HUES64 (cell line): ENCODE results near the gene HGS.
"Not testable (repeated sequence)": the region's sequence is repeated elsewhere in the genome, so short reads cannot be mapped to it uniquely, and the experiment has no call there.

ENCODE experiments used
- H3K27ac ChIP-seq: 2 replicates; pipeline ENCODE4 v1.7.0; 2013; ENCODE audit warnings: low read depth, low read length, inconsistent platforms
- H3K27me3 ChIP-seq: 2 replicates; pipeline ENCODE4 v1.6.1; 2013; ENCODE audit warnings: mild to moderate bottlenecking, low read length; ENCODE audit not compliant: insufficient read depth
- H3K36me3 ChIP-seq: 2 replicates; pipeline ENCODE4 v1.6.1; 2013; ENCODE audit warnings: mild to moderate bottlenecking, low read length; ENCODE audit not compliant: insufficient read depth
- H3K4me1 ChIP-seq: 2 replicates; pipeline ENCODE4 v1.6.1; 2013; ENCODE audit warnings: mild to moderate bottlenecking, low read length, moderate library complexity; ENCODE audit not compliant: insufficient read depth
- H3K4me3 ChIP-seq: 2 replicates; pipeline ENCODE4 v1.5.1; 2013; ENCODE audit warnings: mild to moderate bottlenecking, low read length, moderate library complexity
- H3K9ac ChIP-seq: 2 replicates; pipeline ENCODE4 v1.6.1; 2013; ENCODE audit warnings: mild to moderate bottlenecking, low read depth, low read length
- H3K9me3 ChIP-seq: 2 replicates; pipeline ENCODE4 v1.6.1; 2013; ENCODE audit warnings: low read depth, low read length; ENCODE audit not compliant: insufficient read depth
- WGBS: fragments of 150-250, 120-280 bp; methylation state at CpG from one replicate; pipeline ENCODE4 v1.1.7; 2013; ENCODE audit warnings: missing lambda C conversion rate; 5-methylcytosine and 5-hydroxymethylcytosine counted together

Gene HGS

GRCh38 chr17:81726004-81726403 is 42.2 kb downstream of the HGS start:
- no peak overlapping the region for H3K9ac ChIP-seq
- H3K36me3 ChIP-seq, result no peaks in the 10 kb centered on the region
- H3K4me1 ChIP-seq, result peaks cover 7% of the 10 kb centered on the region; the same call in 1 of the 2 replicates
- WGBS, result 91% methylated on average over 9 of the region's 9 CpGs
- H3K27ac ChIP-seq, result no peak overlapping the region
- H3K27me3 ChIP-seq, result no peaks in the 10 kb centered on the region
- H3K9me3 ChIP-seq, result no peaks in the 10 kb centered on the region
- no peak overlapping the region for H3K4me3 ChIP-seq

GRCh38 chr17:81727324-81728031 is 43.7 kb downstream of the HGS start:
- WGBS, result 93% methylated on average over 23 of the region's 23 CpGs
- Histone ChIP-seq H3K4me3 (no peak overlapping the region), H3K36me3 (no peaks in the 10 kb centered on the region), H3K27me3 (no peaks in the 10 kb centered on the region), H3K9ac (no peak overlapping the region), H3K27ac (no peak overlapping the region), H3K9me3 (no peaks in the 10 kb centered on the region), H3K4me1 (peaks cover 4% of the 10 kb centered on the region; the same call in 1 of the 2 replicates)

GRCh38 chr17:81733507-81734404 is 49.9 kb downstream of the HGS start:
- no peak overlapping the region for H3K4me3 ChIP-seq
- no peak overlapping the region for H3K9ac ChIP-seq
- H3K27ac ChIP-seq, result no peak overlapping the region
- 55% methylated on average over 32 of the region's 32 CpGs for WGBS
- H3K4me1 ChIP-seq, result no peaks in the 10 kb centered on the region
- H3K27me3 ChIP-seq, result no peaks in the 10 kb centered on the region
- H3K9me3 ChIP-seq, result no peaks in the 10 kb centered on the region
- H3K36me3 ChIP-seq, result no peaks in the 10 kb centered on the region

- Histone ChIP-seq H3K27ac (no peak overlapping the region), H3K9me3 (no peaks in the 10 kb centered on the region), H3K4me3 (no peak overlapping the region), H3K9ac (no peak overlapping the region), H3K36me3 (no peaks in the 10 kb centered on the region), H3K27me3 (no peaks in the 10 kb centered on the region), H3K4me1 (no peaks in the 10 kb centered on the region)
- WGBS, result 90% methylated on average over 35 of the region's 35 CpGs
Observed at GRCh38 chr17:81734405-81735263, 50.8 kb downstream of the HGS start.

- Histone ChIP-seq H3K27ac (no peak overlapping the region), H3K9ac (no peak overlapping the region), H3K27me3 (no peaks in the 10 kb centered on the region), H3K4me1 (no peaks in the 10 kb centered on the region), H3K36me3 (no peaks in the 10 kb centered on the region), H3K4me3 (no peak overlapping the region), H3K9me3 (no peaks in the 10 kb centered on the region)
- 65% methylated on average over 30 of the region's 30 CpGs for WGBS
Observed at GRCh38 chr17:81735264-81736102, 51.7 kb downstream of the HGS start.

GRCh38 chr17:81737947-81738800 is 54.4 kb downstream of the HGS start:
- Histone ChIP-seq H3K36me3 (no peaks in the 10 kb centered on the region), H3K9me3 (no peaks in the 10 kb centered on the region), H3K4me1 (no peaks in the 10 kb centered on the region), H3K9ac (no peak overlapping the region), H3K27me3 (no peaks in the 10 kb centered on the region), H3K27ac (no peak overlapping the region), H3K4me3 (no peak overlapping the region)
- WGBS, result 94% methylated on average over 31 of the region's 31 CpGs

- Histone ChIP-seq H3K4me3 (no peak overlapping the region), H3K9ac (no peak overlapping the region), H3K27ac (no peak overlapping the region), H3K27me3 (no peaks in the 10 kb centered on the region), H3K9me3 (no peaks in the 10 kb centered on the region), H3K36me3 (no peaks in the 10 kb centered on the region), H3K4me1 (no peaks in the 10 kb centered on the region)
- WGBS, result 87% methylated on average over 27 of the region's 27 CpGs
Observed at GRCh38 chr17:81738801-81739393, 55.1 kb downstream of the HGS start.

- not testable (repeated sequence) for H3K27me3 ChIP-seq, H3K9ac ChIP-seq, H3K36me3 ChIP-seq, H3K4me3 ChIP-seq, H3K27ac ChIP-seq, H3K4me1 ChIP-seq, H3K9me3 ChIP-seq
- 91% methylated on average over 8 of the region's 8 CpGs for WGBS
Observed at GRCh38 chr17:81739593-81739992, 55.8 kb downstream of the HGS start.

GRCh38 chr17:81740395-81740961 is 56.7 kb downstream of the HGS start:
- H3K27ac ChIP-seq, result no peak overlapping the region
- no peaks in the 10 kb centered on the region for H3K36me3 ChIP-seq
- no peaks in the 10 kb centered on the region for H3K27me3 ChIP-seq
- H3K4me3 ChIP-seq, result no peak overlapping the region
- H3K9me3 ChIP-seq, result no peaks in the 10 kb centered on the region
- no peaks in the 10 kb centered on the region for H3K4me1 ChIP-seq
- WGBS, result 86% methylated on average over 28 of the region's 28 CpGs
- no peak overlapping the region for H3K9ac ChIP-seq
